ENCODE results near the gene ZNF648. TPM values are rescaled to one million over a fixed set of nuclear protein-coding genes. Genes with fewer than 3 reads are reported as not detected.

The ZNF648 gene
- total RNA-seq, 1 experiment from 2014 or later = 1.1 TPM

DNA sequence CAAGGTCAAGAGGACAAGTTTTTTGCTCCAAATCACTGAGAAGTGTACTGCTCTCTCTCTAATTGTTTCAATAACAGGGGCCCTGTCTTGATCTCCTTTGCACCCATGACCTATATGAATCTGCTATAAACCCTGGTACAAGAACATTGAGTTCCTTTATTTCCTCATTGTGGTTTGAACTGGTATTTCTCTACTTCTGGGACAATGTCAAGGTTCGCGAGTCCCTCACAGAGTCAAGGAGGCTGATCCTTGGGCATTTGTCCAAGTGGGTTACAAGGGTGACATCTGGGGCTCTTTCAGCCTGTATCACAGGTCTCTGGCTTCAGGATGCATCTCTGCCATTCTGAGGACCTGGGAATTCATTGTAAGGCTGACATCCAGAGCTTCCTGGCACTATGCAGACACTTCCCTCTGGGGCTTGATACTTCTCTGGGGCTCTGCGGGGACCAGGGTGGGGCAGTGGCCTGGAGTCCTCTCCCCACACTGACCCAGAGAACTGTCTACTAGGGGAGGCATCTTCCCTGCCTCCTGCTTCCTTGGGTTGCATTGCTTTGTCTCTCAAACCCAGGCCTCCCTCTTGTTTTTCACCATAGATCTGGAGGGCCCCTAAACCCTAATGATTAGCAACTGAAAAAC lies 22.5 kb upstream of the ZNF648 start:
- in situ Hi-C loops (cut with HindIII; ENCODE audit: low pct_unique_long_range_greater_than_20kb, low sequenced_read_pairs) = no loop called here
- no peak for DNase-seq (ENCODE audit: low read depth, low spot score)

DNA sequence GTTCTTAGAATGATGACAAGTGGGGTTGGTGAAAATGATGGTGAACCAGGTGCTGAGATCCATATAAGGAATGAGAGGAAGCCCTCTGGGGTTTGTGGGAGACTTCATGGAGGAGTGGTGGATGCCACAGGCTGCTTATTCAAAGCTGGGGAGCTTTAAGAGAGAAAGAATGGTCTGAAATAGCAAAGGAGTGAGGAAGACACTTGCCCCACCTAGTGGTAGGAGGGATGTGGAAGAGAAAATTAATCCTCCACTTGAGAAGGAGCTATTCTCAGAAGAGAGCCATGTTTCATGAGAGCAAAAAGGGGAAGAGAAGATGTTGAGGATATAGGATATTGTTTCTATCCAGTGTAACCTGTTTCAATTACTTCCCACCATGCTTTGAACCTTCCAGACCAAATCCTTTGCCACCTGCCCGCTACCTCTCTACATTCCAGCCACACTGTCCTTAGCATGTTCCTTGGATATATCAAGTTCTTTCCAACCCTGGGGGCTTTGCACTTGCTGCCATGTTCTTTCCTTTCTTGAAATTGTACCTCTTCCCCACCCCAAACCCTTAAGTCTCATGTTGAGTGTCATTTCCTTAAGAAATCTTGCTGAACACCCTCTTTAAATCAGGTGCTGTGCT lies 19.6 kb upstream of the ZNF648 start:
- DNase-seq (ENCODE audit: low read depth, low spot score) = peak; percentile 74
- in situ Hi-C loops (cut with HindIII; ENCODE audit: low pct_unique_long_range_greater_than_20kb, low sequenced_read_pairs) = no loop called here

- DNase-seq (ENCODE audit: low read depth, low spot score) = no peak
- in situ Hi-C loops (cut with HindIII; ENCODE audit: low pct_unique_long_range_greater_than_20kb, low sequenced_read_pairs) = no loop called here
Observed at GRCh38 chr1:182080040-182080439, 18.5 kb upstream of the ZNF648 start.

- DNase-seq (ENCODE audit: low read depth, low spot score) = no peak
- in situ Hi-C loops (cut with HindIII; ENCODE audit: low pct_unique_long_range_greater_than_20kb, low sequenced_read_pairs) = no loop called here
Observed at GRCh38 chr1:182071924-182072323, 10.4 kb upstream of the ZNF648 start.

GRCh38 chr1:182069028-182069466 lies 7.5 kb upstream of the ZNF648 start:
- DNase-seq (ENCODE audit: low read depth, low spot score) = peak; percentile 97
- in situ Hi-C loops (cut with HindIII; ENCODE audit: low pct_unique_long_range_greater_than_20kb, low sequenced_read_pairs) = no loop called here

DNA sequence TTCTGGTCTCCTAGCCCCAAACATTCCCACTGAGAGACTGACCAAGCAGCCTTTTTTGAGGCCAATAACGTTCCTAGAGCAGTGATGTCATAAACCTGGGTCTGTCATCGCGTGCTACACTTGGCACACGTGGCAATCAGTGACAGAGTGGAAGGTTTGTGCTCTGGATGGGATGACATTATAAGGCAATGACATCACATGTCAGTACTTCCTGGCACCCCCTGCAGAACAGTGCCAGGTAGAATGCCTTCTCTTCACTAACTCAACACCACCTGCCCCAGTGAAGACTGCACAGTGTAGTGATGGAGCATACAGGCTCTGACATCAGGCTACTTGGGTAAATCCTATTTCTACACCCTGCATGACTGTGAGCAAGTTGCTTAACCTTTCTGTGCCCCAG lies 5.4 kb upstream of the ZNF648 start:
- in situ Hi-C loops (cut with HindIII; ENCODE audit: low pct_unique_long_range_greater_than_20kb, low sequenced_read_pairs) = no loop called here
- DNase-seq (ENCODE audit: low read depth, low spot score) = no peak

GRCh38 chr1:182065126-182065845 lies 3.8 kb upstream of the ZNF648 start:
- in situ Hi-C loops (cut with HindIII; ENCODE audit: low pct_unique_long_range_greater_than_20kb, low sequenced_read_pairs) = no loop called here
- no peak for DNase-seq (ENCODE audit: low read depth, low spot score)

DNA sequence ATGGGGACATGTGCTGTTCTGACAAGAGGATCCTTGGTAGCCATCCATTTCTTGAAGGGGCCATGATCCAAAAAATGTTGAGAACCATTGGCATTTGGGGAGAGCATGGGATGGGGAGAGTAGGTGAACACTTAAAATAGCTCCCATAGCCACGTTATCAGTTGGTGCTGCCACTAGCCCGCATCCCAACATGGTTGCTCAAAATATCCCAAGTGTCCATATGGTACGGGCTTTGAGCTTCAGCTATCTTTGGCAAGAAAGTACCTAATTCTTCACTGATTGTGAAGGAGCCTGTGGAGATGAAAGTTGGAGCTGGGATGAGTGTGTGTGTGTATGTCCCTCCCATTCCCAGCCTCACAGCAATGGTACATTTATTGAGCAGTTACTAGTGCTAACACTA lies 3.1 kb upstream of the ZNF648 start:
- in situ Hi-C loops (cut with HindIII; ENCODE audit: low pct_unique_long_range_greater_than_20kb, low sequenced_read_pairs) = no loop called here
- DNase-seq (ENCODE audit: low read depth, low spot score) = no peak

DNA sequence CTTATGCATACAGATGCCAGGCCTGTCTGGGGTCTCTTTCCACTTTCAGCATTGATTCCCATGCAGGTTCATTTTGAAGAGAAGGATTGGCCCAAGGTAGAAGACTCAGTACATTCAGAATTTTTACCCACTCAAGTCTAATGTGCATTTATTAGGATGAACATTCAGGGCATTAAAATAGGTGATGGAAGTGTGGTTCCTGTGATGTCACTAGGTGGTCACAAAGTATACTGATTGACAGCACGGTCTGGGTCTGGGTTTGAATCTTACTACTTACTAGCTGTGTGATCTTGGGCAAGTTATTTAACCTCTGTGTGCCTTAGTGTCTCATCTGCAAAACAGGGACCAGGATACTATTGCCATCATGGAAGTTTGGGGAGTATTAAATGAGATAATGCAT lies 711 bp upstream of the ZNF648 start:
- in situ Hi-C loops (cut with HindIII; ENCODE audit: low pct_unique_long_range_greater_than_20kb, low sequenced_read_pairs) = no loop called here
- DNase-seq (ENCODE audit: low read depth, low spot score) = no peak

DNA sequence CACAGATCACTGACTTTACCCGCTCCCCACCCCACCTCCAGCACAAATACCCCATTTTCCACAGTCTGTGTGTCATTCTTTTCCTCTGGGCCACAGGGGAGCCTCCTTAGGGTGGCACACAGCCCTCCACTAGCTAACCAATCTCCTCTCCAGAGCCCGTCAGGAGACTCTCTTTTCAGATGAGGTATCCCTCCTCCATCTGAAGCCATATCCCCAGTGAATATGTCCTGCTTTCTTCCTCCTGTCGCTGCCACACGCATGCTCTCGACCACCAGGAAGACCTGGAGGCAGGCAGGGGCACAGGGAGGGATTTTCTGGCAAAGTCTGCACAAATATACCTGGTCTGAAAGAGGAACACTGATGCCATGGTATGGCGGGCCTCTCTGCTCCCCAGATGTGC lies 635 bp downstream of the ZNF648 start:
- DNase-seq (ENCODE audit: low read depth, low spot score) = no peak
- in situ Hi-C loops (cut with HindIII; ENCODE audit: low pct_unique_long_range_greater_than_20kb, low sequenced_read_pairs) = no loop called here

GRCh38 chr1:182059936-182060335 lies 1.6 kb downstream of the ZNF648 start:
- in situ Hi-C loops (cut with HindIII; ENCODE audit: low pct_unique_long_range_greater_than_20kb, low sequenced_read_pairs) = no loop called here
- DNase-seq (ENCODE audit: low read depth, low spot score) = no peak

DNA sequence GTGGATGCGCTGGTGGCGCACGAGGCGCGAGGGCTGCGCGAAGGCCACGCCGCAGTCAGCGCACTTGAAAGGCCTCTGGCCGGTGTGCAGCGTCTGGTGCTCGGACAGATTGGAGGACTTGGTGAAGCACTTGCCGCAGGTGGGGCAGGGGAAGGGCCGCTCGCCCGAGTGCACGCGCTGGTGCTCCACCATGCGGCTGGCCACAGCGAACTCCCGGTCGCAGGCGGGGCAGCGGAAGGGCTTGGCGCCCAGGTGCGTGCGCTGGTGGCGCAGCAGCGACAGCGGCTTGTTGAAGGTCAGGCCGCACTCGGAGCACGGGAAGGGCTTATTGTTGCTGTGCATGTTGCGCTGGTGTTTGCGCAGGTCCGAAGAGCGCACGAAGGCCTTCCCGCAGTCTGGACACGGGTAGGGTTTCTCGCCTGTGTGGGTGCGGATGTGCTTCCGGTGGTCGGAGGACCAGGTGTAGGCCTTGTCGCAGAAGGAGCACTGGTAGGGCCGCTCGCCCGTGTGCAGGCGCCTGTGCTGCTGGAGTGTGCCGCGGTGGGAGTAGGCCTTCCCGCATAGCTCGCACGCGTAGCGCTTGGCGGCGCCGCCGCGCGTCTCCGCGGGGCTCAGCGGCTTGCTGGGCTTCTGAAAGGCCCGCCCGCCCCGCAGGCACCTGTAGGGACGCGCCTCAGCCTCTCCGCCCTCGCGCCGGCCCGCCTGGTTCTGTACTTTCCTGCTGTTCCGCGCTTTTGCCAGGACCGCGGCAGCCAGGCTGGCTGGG lies 4.7 kb downstream of the ZNF648 start:
- DNase-seq (ENCODE audit: low read depth, low spot score) = no peak
- in situ Hi-C loops (cut with HindIII; ENCODE audit: low pct_unique_long_range_greater_than_20kb, low sequenced_read_pairs) = no loop called here

GRCh38 chr1:182054698-182055326 lies 6.7 kb downstream of the ZNF648 start:
- peak; percentile 79 for DNase-seq (ENCODE audit: low read depth, low spot score)
- in situ Hi-C loops (cut with HindIII; ENCODE audit: low pct_unique_long_range_greater_than_20kb, low sequenced_read_pairs) = no loop called here

DNA sequence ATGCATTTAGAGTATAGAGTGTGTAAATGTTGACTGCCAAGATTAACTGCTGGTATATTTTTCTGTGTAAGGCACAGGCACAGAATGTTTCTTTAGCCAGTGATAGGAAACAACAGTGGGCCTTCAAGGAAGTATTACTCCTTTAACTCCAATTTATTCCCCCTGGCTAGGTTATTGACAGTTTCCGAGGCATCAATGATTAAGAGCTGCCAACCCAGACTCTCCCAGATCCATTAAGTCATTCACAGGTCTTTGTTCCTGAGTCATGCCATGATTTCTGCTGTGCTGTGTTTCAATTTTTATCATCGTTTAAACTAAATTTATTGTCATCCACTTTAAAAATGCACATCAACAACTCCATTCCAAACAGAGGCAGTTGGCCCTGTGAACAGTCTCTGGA lies 9.2 kb downstream of the ZNF648 start:
- DNase-seq (ENCODE audit: low read depth, low spot score) = no peak
- in situ Hi-C loops (cut with HindIII; ENCODE audit: low pct_unique_long_range_greater_than_20kb, low sequenced_read_pairs) = no loop called here

GRCh38 chr1:182051938-182052337 lies 9.6 kb downstream of the ZNF648 start:
- peak; percentile 13 for DNase-seq (ENCODE audit: low read depth, low spot score)
- in situ Hi-C loops (cut with HindIII; ENCODE audit: low pct_unique_long_range_greater_than_20kb, low sequenced_read_pairs) = no loop called here

DNA sequence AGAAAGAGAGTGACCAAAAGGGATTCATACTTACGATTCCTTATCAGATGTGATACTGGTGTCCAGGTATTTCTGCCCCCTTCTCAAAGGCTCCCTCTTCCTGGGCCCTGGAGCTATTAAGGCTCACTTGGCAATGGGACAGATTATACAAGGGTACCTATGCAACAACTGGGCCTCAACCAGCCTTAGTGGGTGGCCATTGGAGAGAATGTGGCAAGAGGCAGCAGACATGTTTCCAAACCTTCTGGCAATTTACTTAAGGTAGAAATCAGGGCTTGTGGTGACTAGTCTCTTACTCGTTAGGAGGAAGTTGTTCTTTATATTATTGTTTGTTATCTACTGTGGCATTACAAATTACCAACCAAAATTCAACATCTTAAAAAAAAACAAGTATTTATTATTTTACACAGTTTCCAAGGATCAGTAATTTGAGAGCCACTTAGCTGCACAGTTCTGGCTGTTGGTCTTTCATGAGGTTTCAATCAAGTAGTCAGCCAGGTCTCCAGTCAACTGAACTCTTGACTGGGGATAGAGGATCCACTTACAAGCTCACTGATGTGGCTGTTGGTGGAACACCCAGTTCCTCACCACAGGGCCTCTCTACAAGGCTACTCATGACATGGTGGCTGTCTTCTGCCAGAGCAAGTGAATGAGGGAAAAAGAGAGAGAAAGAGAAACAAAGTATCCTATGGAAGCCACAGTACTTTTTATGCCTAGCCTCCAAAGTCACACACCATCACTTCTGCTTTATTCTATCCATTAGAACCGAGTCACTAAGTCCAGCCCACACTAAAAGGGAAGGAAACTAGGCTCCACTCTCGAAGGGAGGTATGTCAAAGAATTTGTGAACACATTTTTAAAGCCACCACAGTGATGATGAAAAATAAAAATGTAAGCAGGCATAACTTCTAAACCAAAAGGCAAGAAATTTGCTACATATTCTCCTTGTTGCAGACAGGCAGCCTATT lies 10.7 kb downstream of the ZNF648 start:
- DNase-seq (ENCODE audit: low read depth, low spot score) = no peak
- in situ Hi-C loops (cut with HindIII; ENCODE audit: low pct_unique_long_range_greater_than_20kb, low sequenced_read_pairs) = no loop called here

GRCh38 chr1:182048562-182048961 lies 12.9 kb downstream of the ZNF648 start:
- in situ Hi-C loops (cut with HindIII; ENCODE audit: low pct_unique_long_range_greater_than_20kb, low sequenced_read_pairs) = no loop called here
- DNase-seq (ENCODE audit: low read depth, low spot score) = no peak

Measured in SK-MEL-5 (cell line).